ENCODE results near the gene LPO.

The LPO gene

GRCh38 chr17:58318065-58318481 is 79.7 kb downstream of the LPO start:
- TF ChIP-seq CTCF (IDR thresholded peaks at IDR 0.05; ENCODE audit: borderline replicate concordance, insufficient read depth, low read depth, low read length), result no peak
- no peak overlapping the region for H3K4me3 ChIP-seq (ENCODE audit: low read depth, low read length)
